Gastroesophageal sphincter (tissue), 4 donors: ENCODE data around the gene HLX. TPM values are rescaled to one million over a fixed set of nuclear protein-coding genes. Genes with fewer than 3 reads are reported as not detected.

Experiments
- ATAC-seq: fragments of 150-250 bp; one replicate; pipeline ENCODE4 v1.9.1; 2016; ENCODE audit warnings: mild to moderate bottlenecking, moderate library complexity
- H3K27ac ChIP-seq, 4 donors: fragments of 200-600 bp; sonication (generic) in 3 of 4; 1 replicate in 3 of 4; 2 replicates in 1 of 4; pipeline ENCODE4 v1.5.1; 2016 to 2019
- H3K27me3 ChIP-seq: fragments of 200-600 bp; sonication (generic); one replicate; pipeline ENCODE4 v1.5.1; 2019
- H3K36me3 ChIP-seq, 2 donors: fragments of 200-600 bp; sonication (generic); one replicate each; pipeline ENCODE4 v1.5.1; 2019; ENCODE audit warnings: control low read depth in 1 of 2
- H3K4me1 ChIP-seq, 3 donors: fragments of 200-600 bp; sonication (generic); 1 replicate in 2 of 3; 2 replicates in 1 of 3; pipeline ENCODE4 v1.5.1; 2016 to 2019; ENCODE audit warnings: control low read depth in 2 of 3
- H3K4me3 ChIP-seq, 2 donors: fragments of 200-600 bp; sonication (generic); one replicate each; pipeline ENCODE4 v1.5.1; 2019; ENCODE audit warnings: mild to moderate bottlenecking in 1 of 2, moderate library complexity in 1 of 2
- H3K9me3 ChIP-seq, 3 donors: fragments of 200-600 bp; sonication (generic); one replicate each; pipeline ENCODE4 v1.5.1; 2017 to 2019; ENCODE audit warnings: control low read depth in 2 of 3
- EP300 ChIP-seq: sonication (generic); formaldehyde crosslinking; IDR thresholded peaks from one replicate; pipeline ENCODE4 v1.6.1; 2017; ENCODE audit warnings: antibody characterized with exemption, mild to moderate bottlenecking
- POLR2A ChIP-seq, 2 donors: fragments of 450-650 bp; IDR thresholded peaks; one replicate each; pipeline ENCODE4 v1.6.1; 2017; ENCODE audit warnings: antibody characterized with exemption in 2 of 2, mild to moderate bottlenecking in 2 of 2, moderate library complexity in 1 of 2
- POLR2AphosphoS5 ChIP-seq: sonication (generic); formaldehyde crosslinking; IDR thresholded peaks from one replicate; pipeline ENCODE4 v1.6.1; 2017; ENCODE audit warnings: antibody characterized with exemption
- WGBS, 2 donors: methylation state at CpG; one replicate each; pipeline ENCODE4 v1.1.5; 2018; ENCODE audit warnings: low coverage in 1 of 2; 5-methylcytosine and 5-hydroxymethylcytosine counted together
- total RNA-seq, 4 donors: library from RNA; depleted of rRNA; stranded (reverse); fragments of >200 nt; gene quantifications; one replicate each; pipeline ENCODE4 v1.1.0, GENCODE V29; 2016
- TF ChIP-seq, protein P1 (sequence below), 4 experiments: fragments of 200-600 bp in 2 of 4; fragments of 450-650 bp in 2 of 4; sonication (generic) in 1 of 4; IDR thresholded peaks; one replicate each; pipeline ENCODE4 v1.5.1; 2017 to 2019; ENCODE audit warnings: antibody characterized with exemption in 4 of 4, mild to moderate bottlenecking in 2 of 4, moderate library complexity in 2 of 4

Gene HLX
- total RNA-seq, 4 donors from 2014 or later, result 7.1 to 18.1 (median 13.5) TPM

- Histone ChIP-seq H3K9me3 (no peaks in the 10 kb centered on the region), H3K4me3 (no peak overlapping the region), H3K36me3 (no peaks in the 10 kb centered on the region), H3K4me1 (no peaks in the 10 kb centered on the region), H3K27me3 (no peaks in the 10 kb centered on the region), H3K27ac (no peak overlapping the region)
- no peak for ATAC-seq
- TF ChIP-seq POLR2AphosphoS5 (no peak), POLR2A (IDR thresholded peaks at IDR 0.05) (no peak), EP300 (no peak)
- TF ChIP-seq, protein P1, sequence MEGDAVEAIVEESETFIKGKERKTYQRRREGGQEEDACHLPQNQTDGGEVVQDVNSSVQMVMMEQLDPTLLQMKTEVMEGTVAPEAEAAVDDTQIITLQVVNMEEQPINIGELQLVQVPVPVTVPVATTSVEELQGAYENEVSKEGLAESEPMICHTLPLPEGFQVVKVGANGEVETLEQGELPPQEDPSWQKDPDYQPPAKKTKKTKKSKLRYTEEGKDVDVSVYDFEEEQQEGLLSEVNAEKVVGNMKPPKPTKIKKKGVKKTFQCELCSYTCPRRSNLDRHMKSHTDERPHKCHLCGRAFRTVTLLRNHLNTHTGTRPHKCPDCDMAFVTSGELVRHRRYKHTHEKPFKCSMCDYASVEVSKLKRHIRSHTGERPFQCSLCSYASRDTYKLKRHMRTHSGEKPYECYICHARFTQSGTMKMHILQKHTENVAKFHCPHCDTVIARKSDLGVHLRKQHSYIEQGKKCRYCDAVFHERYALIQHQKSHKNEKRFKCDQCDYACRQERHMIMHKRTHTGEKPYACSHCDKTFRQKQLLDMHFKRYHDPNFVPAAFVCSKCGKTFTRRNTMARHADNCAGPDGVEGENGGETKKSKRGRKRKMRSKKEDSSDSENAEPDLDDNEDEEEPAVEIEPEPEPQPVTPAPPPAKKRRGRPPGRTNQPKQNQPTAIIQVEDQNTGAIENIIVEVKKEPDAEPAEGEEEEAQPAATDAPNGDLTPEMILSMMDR (IDR thresholded peaks at IDR 0.05), result no peak
- 94 to 100% methylated on average over 2 to 3 of the region's 5 CpGs for WGBS, 2 donors
Measured at GRCh38 chr1:220922951-220923350, 43.7 kb downstream of the HLX start.

DNA sequence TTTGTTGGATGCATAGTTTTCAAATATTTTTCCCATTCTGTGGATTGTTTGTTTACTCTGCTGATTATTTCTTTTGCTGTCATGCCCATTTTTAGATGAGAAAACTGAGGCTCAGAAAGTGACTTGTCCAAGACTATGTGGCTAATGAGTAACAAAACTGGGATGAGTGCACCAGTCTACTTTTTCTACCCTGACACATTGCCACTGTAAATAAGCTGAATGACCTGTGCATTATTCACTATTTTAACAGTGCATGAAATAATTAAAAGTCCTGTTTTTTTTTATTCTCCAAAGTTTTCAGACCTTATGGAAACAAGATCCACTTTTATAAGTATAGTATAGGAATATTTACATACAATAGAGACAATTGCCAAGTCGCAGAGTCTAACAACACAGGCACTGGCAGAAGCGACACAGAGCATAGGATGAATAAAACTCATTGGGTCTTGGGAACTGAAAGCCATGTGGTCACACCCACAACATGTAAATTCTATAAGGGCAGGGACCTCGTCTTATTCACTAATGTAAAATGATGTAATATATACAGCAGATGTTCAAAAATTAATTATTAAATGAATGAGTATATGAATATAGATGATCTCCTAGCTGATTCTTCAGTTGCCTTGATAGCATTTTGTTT, 45.2 kb downstream of the HLX start:
- no peaks in the 10 kb centered on the region for H3K9me3 ChIP-seq
- ATAC-seq, result no peak
- WGBS, 2 donors, result 84 to 85% methylated on average over 3 of the region's 3 CpGs

DNA sequence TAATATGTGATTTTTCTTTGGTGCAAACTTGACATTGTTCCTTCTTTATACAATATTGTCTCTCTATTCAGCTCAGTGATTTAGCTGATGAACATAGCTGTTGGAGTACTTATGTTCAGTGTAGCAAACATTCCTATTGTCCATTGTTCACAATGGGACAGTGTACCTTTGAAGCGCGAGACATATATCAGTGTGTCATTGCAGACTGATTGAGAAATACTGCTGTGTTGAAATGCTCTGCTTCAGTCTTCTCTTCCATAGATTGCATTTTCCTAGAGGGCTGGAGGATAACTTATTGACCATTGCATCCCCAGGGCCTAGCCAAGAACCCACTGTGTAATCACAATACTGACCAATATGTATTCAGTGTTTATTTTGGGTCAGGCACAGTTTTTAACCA, 46.5 kb downstream of the HLX start:
- Histone ChIP-seq H3K9me3 (no peaks in the 10 kb centered on the region), H3K27ac (no peak overlapping the region), H3K27me3 (no peaks in the 10 kb centered on the region), H3K4me3 (no peak overlapping the region), H3K36me3 (no peaks in the 10 kb centered on the region), H3K4me1 (no peaks in the 10 kb centered on the region)
- no peak for ATAC-seq
- 94% methylated on average over 2 of the region's 2 CpGs for WGBS, 2 donors
- TF ChIP-seq POLR2A (IDR thresholded peaks at IDR 0.05), result no peak
- TF ChIP-seq POLR2AphosphoS5, result no peak
- TF ChIP-seq, protein P1 (IDR thresholded peaks at IDR 0.05), result no peak
- TF ChIP-seq EP300, result no peak

More for the DNA sequence above, 45.2 kb downstream of the HLX start:
- H3K27ac ChIP-seq, result no peak overlapping the region
- no peaks in the 10 kb centered on the region for H3K4me1 ChIP-seq
- TF ChIP-seq, protein P1 (IDR thresholded peaks at IDR 0.05), result no peak
- H3K36me3 ChIP-seq, result no peaks in the 10 kb centered on the region
- H3K27me3 ChIP-seq, result no peaks in the 10 kb centered on the region
- H3K4me3 ChIP-seq, result no peak overlapping the region

DNA sequence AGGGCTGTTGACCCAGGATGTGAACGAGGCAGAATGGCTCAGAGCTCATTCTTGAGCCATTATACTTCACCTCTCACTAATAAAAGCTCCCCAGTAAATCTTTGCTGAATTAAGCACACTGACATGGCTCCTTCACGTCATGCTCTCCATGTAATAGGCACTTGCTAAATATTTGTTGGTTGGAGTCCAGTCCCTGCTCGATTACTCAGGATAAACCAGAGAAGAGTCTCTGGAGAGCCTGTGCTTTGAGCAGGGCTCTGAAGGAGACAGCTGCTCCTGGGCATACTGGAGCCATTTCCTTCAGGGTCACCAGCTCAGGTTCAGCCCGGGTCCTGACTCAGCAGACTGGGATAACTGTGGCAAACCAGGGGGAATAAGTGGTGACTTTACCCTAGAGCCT, 46.9 kb downstream of the HLX start:
- no peaks in the 10 kb centered on the region for H3K4me1 ChIP-seq
- no peaks in the 10 kb centered on the region for H3K27me3 ChIP-seq
- no peak overlapping the region for H3K4me3 ChIP-seq
- H3K9me3 ChIP-seq, result no peaks in the 10 kb centered on the region
- no peaks in the 10 kb centered on the region for H3K36me3 ChIP-seq
- H3K27ac ChIP-seq, result no peak overlapping the region
- TF ChIP-seq, protein P1 (IDR thresholded peaks at IDR 0.05), result no peak
- TF ChIP-seq EP300 (no peak), POLR2AphosphoS5 (no peak), POLR2A (IDR thresholded peaks at IDR 0.05) (no peak)
- ATAC-seq, result no peak
- 20 to 86% methylated on average over 1 to 3 of the region's 4 CpGs for WGBS, 2 donors

DNA sequence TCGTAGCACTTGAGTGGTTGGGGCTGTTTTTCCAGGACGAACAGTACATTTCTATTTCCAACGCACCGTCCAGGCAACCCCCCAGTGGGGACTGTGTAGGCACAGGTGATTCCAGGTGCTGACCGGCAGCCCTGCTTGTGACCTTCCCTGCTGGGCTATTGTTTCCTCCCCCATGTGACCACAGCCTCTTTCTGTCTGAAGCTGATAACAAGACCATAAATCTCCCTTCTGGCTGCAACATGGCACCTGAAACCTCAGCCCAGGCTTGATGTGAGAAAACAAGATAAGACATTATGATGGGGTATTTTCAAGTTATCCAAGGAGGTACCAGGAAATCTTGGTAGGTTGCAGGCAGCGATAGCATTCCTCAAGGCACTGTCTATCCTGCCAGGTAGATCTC, 48.2 kb downstream of the HLX start:
- H3K36me3 ChIP-seq, result no peaks in the 10 kb centered on the region
- H3K9me3 ChIP-seq, result no peaks in the 10 kb centered on the region
- H3K27ac ChIP-seq, result no peak overlapping the region
- 82% methylated on average over 1 of the region's 6 CpGs; no CpG with 5 or more reads in 1 of the 2 donors for WGBS, 2 donors
- TF ChIP-seq POLR2AphosphoS5 (no peak), EP300 (no peak), POLR2A (IDR thresholded peaks at IDR 0.05) (no peak)
- TF ChIP-seq, protein P1 (IDR thresholded peaks at IDR 0.05), result no peak
- no peaks in the 10 kb centered on the region for H3K27me3 ChIP-seq
- ATAC-seq, result no peak
- H3K4me3 ChIP-seq, result no peak overlapping the region
- no peaks in the 10 kb centered on the region for H3K4me1 ChIP-seq
